Measurements from ENCODE around the gene CRISP2. TPM values are rescaled to one million over a fixed set of nuclear protein-coding genes. Genes with fewer than 3 reads are reported as not detected.

CRISP2 gene
- total and polyA plus RNA-seq, 9 of the 15 experiments (the other 6 are each of a cell fraction or from before 2014, with no cell fraction given) = not detected

DNA sequence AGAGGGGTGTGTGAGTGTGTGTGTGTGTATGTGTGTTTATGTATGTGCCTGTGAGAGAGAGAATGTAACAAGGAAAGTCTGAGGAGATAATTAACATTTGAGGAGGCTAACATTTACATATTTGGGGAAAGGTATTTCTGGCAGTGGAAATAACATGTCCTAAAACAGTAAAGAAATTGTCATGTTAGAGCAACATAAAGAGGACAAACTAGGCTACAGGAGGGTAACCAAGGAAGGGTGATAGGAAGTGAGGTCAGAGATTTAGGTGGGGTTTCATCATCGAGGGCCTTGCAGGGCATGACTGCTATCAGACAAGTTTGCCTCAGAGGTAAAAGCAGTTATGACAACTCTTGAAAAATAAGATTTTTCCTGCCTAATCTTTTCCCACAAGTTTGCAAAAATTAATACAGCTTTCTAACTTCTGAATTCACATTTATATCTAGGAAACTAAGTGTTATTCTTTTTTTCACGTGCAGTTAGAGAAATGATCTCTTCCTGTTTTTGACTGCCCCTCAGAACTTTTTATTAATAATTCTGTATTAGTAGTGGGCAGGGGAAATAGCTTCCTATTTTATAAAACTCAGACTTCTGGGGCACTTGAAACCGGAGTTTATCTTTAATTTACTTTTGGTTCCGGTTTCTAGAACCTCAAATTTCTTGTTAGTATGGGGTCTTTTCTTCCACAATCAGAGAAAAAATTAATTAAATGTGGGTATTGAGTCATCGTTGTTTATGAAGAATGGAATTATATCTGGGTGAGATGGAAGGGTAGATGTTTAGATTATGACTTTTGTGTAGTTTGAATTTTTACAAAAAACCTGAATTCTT is 46.2 kb downstream of the CRISP2 start (continued):
- TF ChIP-seq, protein P1, sequence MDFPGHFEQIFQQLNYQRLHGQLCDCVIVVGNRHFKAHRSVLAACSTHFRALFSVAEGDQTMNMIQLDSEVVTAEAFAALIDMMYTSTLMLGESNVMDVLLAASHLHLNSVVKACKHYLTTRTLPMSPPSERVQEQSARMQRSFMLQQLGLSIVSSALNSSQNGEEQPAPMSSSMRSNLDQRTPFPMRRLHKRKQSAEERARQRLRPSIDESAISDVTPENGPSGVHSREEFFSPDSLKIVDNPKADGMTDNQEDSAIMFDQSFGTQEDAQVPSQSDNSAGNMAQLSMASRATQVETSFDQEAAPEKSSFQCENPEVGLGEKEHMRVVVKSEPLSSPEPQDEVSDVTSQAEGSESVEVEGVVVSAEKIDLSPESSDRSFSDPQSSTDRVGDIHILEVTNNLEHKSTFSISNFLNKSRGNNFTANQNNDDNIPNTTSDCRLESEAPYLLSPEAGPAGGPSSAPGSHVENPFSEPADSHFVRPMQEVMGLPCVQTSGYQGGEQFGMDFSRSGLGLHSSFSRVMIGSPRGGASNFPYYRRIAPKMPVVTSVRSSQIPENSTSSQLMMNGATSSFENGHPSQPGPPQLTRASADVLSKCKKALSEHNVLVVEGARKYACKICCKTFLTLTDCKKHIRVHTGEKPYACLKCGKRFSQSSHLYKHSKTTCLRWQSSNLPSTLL (IDR thresholded peaks at IDR 0.05) = no peak
- TF ChIP-seq TEAD2 (tag; IDR thresholded peaks at IDR 0.05) (no peak), PML (IDR thresholded peaks at IDR 0.05; ENCODE audit: low read length) (no peak), TAF7 (tag; IDR thresholded peaks at IDR 0.05) (no peak), IFI16 (CRISPR knock-in tag; IDR thresholded peaks at IDR 0.05) (no peak), KDM5B (IDR thresholded peaks at IDR 0.05; ENCODE audit: insufficient replicate concordance, low read depth, low read length) (no peak), SMARCA4 (IDR thresholded peaks at IDR 0.05) (peak; percentile 86), ZNF175 (CRISPR knock-in tag; IDR thresholded peaks at IDR 0.05; ENCODE audit: low read depth) (peak; percentile 80; the same call in 1 of the 2 replicates), CBFA2T2 (conservative IDR thresholded peaks at IDR 0.05) (no peak), RNF2 (IDR thresholded peaks at IDR 0.05) (0 out of 2 replicates have a peak, but pooled peaks have one; percentile 25), ZNF717 (CRISPR knock-in tag; IDR thresholded peaks at IDR 0.05) (no peak), POLR2H (tag; IDR thresholded peaks at IDR 0.05; ENCODE audit: low read depth) (peak; percentile 12; the same call in 1 of the 2 replicates), ZNF695 (CRISPR knock-in tag; IDR thresholded peaks at IDR 0.05) (no peak), LEF1 (IDR thresholded peaks at IDR 0.05) (0 out of 2 replicates have a peak, but pooled peaks have one; percentile 78)
- TF ChIP-seq, protein P2, sequence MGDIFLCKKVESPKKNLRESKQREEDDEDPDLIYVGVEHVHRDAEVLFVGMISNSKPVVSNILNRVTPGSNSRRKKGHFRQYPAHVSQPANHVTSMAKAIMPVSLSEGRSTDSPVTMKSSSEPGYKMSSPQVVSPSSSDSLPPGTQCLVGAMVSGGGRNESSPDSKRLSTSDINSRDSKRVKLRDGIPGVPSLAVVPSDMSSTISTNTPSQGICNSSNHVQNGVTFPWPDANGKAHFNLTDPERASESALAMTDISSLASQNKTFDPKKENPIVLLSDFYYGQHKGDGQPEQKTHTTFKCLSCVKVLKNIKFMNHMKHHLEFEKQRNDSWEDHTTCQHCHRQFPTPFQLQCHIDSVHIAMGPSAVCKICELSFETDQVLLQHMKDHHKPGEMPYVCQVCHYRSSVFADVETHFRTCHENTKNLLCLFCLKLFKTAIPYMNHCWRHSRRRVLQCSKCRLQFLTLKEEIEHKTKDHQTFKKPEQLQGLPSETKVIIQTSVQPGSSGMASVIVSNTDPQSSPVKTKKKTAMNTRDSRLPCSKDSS (IDR thresholded peaks at IDR 0.05; ENCODE audit: low read depth, partially characterized antibody) = no peak
- TF ChIP-seq, protein P3, sequence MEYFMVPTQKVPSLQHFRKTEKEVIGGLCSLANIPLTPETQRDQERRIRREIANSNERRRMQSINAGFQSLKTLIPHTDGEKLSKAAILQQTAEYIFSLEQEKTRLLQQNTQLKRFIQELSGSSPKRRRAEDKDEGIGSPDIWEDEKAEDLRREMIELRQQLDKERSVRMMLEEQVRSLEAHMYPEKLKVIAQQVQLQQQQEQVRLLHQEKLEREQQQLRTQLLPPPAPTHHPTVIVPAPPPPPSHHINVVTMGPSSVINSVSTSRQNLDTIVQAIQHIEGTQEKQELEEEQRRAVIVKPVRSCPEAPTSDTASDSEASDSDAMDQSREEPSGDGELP (CRISPR knock-in tag; IDR thresholded peaks at IDR 0.05; ENCODE audit: borderline replicate concordance) = no peak
- TF ChIP-seq, protein P4, sequence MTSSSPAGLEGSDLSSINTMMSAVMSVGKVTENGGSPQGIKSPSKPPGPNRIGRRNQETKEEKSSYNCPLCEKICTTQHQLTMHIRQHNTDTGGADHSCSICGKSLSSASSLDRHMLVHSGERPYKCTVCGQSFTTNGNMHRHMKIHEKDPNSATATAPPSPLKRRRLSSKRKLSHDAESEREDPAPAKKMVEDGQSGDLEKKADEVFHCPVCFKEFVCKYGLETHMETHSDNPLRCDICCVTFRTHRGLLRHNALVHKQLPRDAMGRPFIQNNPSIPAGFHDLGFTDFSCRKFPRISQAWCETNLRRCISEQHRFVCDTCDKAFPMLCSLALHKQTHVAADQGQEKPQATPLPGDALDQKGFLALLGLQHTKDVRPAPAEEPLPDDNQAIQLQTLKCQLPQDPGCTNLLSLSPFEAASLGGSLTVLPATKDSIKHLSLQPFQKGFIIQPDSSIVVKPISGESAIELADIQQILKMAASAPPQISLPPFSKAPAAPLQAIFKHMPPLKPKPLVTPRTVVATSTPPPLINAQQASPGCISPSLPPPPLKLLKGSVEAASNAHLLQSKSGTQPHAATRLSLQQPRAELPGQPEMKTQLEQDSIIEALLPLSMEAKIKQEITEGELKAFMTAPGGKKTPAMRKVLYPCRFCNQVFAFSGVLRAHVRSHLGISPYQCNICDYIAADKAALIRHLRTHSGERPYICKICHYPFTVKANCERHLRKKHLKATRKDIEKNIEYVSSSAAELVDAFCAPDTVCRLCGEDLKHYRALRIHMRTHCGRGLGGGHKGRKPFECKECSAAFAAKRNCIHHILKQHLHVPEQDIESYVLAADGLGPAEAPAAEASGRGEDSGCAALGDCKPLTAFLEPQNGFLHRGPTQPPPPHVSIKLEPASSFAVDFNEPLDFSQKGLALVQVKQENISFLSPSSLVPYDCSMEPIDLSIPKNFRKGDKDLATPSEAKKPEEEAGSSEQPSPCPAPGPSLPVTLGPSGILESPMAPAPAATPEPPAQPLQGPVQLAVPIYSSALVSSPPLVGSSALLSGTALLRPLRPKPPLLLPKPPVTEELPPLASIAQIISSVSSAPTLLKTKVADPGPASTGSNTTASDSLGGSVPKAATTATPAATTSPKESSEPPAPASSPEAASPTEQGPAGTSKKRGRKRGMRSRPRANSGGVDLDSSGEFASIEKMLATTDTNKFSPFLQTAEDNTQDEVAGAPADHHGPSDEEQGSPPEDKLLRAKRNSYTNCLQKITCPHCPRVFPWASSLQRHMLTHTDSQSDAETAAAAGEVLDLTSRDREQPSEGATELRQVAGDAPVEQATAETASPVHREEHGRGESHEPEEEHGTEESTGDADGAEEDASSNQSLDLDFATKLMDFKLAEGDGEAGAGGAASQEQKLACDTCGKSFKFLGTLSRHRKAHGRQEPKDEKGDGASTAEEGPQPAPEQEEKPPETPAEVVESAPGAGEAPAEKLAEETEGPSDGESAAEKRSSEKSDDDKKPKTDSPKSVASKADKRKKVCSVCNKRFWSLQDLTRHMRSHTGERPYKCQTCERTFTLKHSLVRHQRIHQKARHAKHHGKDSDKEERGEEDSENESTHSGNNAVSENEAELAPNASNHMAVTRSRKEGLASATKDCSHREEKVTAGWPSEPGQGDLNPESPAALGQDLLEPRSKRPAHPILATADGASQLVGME (CRISPR knock-in tag; IDR thresholded peaks at IDR 0.05) = no peak
